AG04450 (cell line): ENCODE data around the gene CCDC68. TPM values are rescaled to one million over a fixed set of nuclear protein-coding genes. Genes with fewer than 3 reads are reported as not detected.
A peak's percentile ranks its signal among the peaks of the same experiment; 100 is the strongest.

Experiments
- CTCF ChIA-PET: fragments of 300-600, 350-600 bp; formaldehyde crosslinking; extraction: SDS; loops from one replicate; lab custom pipeline; 2022; ENCODE audit warnings: antibody characterized with exemption, inconsistent platforms; lab: Charles Lee
- POLR2A ChIA-PET: fragments of 350-600 bp; formaldehyde crosslinking; extraction: SDS; loops from one replicate; lab custom pipeline; 2021; ENCODE audit warnings: antibody characterized with exemption, inconsistent platforms; lab: Yijun Ruan, JAX
- DNase-seq: peaks from one replicate; pipeline ENCODE4 v3.0.0-alpha.2; 2011; ENCODE audit warnings: low read depth, low spot score
- H3K27ac ChIP-seq: one replicate; pipeline ENCODE4 v1.5.1; 2012; ENCODE audit warnings: low read depth, low read length, control low read depth
- H3K27me3 ChIP-seq: one replicate; pipeline ENCODE4 v1.6.0; 2012; ENCODE audit warnings: low read length; ENCODE audit not compliant: control insufficient read depth, insufficient read depth
- H3K4me3 ChIP-seq: 2 replicates; pipeline ENCODE4 v1.5.1; 2011; ENCODE audit warnings: mild to moderate bottlenecking, low read depth, low read length, control low read depth
- H3K9me3 ChIP-seq: 2 replicates; pipeline ENCODE4 v1.5.1; 2012; ENCODE audit warnings: low read length; ENCODE audit not compliant: control insufficient read depth, insufficient read depth
- CTCF ChIP-seq: IDR thresholded peaks from 2 replicates; pipeline ENCODE4 v1.5.1; 2011; ENCODE audit warnings: low read depth, low read length, control low read depth, inconsistent platforms
- polyA plus RNA-seq: library from polyadenylated mRNA; depleted of rRNA; stranded (reverse); fragments of >200 nt; gene quantifications from 2 replicates; pipeline ENCODE4 v1.2.3, GENCODE V29; 2011

CCDC68 gene
- polyA plus RNA-seq, 1 experiment: 9.5 TPM

GRCh38 chr18:54881229-54881768 is 78.0 kb downstream of the CCDC68 start:
- ChIA-PET POLR2A (no interaction called here), CTCF (interaction anchor here (0.7 kb wide), 1 partner anchor 101 kb away, joined by 3 read pairs; no protein-coding TSS in a partner anchor)
- no peaks in the 10 kb centered on the region for H3K9me3 ChIP-seq
- no peak for TF ChIP-seq CTCF
- no peak overlapping the region for H3K4me3 ChIP-seq
- no peaks in the 10 kb centered on the region for H3K27me3 ChIP-seq
- H3K27ac ChIP-seq: no peak overlapping the region
- DNase-seq: no peak

- H3K27ac ChIP-seq: no peak overlapping the region
- CTCF ChIA-PET: interaction anchor here (0.7 kb wide), 1 partner anchor 102 kb away, joined by 3 read pairs; no protein-coding TSS in a partner anchor
- POLR2A ChIA-PET: no interaction called here
Measured at GRCh38 chr18:54880395-54881105, 78.7 kb downstream of the CCDC68 start.

GRCh38 chr18:54879691-54880090 is 79.6 kb downstream of the CCDC68 start:
- no peak overlapping the region for H3K4me3 ChIP-seq
- H3K27ac ChIP-seq: no peak overlapping the region
- DNase-seq: no peak
- H3K27me3 ChIP-seq: no peaks in the 10 kb centered on the region
- POLR2A ChIA-PET: no interaction called here
- no peaks in the 10 kb centered on the region for H3K9me3 ChIP-seq
- TF ChIP-seq CTCF: no peak
- CTCF ChIA-PET: no interaction called here

More at GRCh38 chr18:54880395-54881105, 78.7 kb downstream of the CCDC68 start:
- Histone ChIP-seq H3K4me3 (no peak overlapping the region), H3K9me3 (no peaks in the 10 kb centered on the region), H3K27me3 (no peaks in the 10 kb centered on the region)
- DNase-seq: peak; percentile 46
- no peak for TF ChIP-seq CTCF

GRCh38 chr18:54878659-54879358 is 80.5 kb downstream of the CCDC68 start:
- CTCF ChIA-PET: no interaction called here
- H3K27ac ChIP-seq: no peak overlapping the region
- DNase-seq: no peak
- no peak overlapping the region for H3K4me3 ChIP-seq
- H3K27me3 ChIP-seq: no peaks in the 10 kb centered on the region
- no peaks in the 10 kb centered on the region for H3K9me3 ChIP-seq
- TF ChIP-seq CTCF: no peak
- POLR2A ChIA-PET: no interaction called here

- POLR2A ChIA-PET: no interaction called here
- CTCF ChIA-PET: no interaction called here
- Histone ChIP-seq H3K27ac (no peak overlapping the region), H3K27me3 (no peaks in the 10 kb centered on the region), H3K4me3 (no peak overlapping the region), H3K9me3 (no peaks in the 10 kb centered on the region)
- no peak for DNase-seq
- TF ChIP-seq CTCF: no peak
Measured at GRCh38 chr18:54878159-54878622, 81.1 kb downstream of the CCDC68 start.
